ENCODE results near the gene OR13J1.

DNA sequence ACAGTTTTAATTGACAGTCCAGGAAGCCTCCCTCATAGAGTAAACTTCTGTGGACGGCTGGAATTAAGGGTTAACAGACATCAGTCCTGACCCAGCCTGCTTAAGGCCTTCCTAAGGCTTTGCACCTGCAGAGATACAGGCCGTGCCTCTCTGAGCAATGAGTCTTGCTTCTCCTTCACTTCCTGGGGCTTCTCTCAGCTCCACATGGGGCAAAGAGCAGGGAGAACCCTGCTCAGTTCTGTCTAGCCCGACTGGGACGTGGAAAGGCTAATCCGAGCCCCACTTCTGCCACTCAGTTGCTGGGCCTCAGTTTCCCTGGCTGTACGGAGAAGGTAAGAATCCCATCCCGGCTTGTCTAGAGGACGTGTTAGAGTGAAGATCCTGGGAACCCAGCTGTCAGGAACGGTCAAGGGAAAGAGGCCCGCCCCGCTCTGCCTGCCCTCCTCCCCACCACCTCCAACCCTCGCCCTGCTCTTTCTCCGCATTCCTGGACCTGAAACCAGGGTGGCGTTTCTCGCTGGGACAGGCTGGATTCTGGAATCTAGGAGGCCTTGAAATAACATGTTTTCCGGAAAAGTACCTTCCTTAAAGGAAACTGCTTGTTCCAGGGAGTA is 45.6 kb upstream of the OR13J1 start:
- TF ChIP-seq, protein P1, sequence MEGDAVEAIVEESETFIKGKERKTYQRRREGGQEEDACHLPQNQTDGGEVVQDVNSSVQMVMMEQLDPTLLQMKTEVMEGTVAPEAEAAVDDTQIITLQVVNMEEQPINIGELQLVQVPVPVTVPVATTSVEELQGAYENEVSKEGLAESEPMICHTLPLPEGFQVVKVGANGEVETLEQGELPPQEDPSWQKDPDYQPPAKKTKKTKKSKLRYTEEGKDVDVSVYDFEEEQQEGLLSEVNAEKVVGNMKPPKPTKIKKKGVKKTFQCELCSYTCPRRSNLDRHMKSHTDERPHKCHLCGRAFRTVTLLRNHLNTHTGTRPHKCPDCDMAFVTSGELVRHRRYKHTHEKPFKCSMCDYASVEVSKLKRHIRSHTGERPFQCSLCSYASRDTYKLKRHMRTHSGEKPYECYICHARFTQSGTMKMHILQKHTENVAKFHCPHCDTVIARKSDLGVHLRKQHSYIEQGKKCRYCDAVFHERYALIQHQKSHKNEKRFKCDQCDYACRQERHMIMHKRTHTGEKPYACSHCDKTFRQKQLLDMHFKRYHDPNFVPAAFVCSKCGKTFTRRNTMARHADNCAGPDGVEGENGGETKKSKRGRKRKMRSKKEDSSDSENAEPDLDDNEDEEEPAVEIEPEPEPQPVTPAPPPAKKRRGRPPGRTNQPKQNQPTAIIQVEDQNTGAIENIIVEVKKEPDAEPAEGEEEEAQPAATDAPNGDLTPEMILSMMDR (conservative IDR thresholded peaks at IDR 0.05; ENCODE audit: low read depth in 2 of 2), result no peak
- TF ChIP-seq POLR2AphosphoS5 (IDR thresholded peaks at IDR 0.05; ENCODE audit: low read depth) (no peak), EZH2 (IDR thresholded peaks at IDR 0.05; ENCODE audit: low read depth, unreplicated experiment) (no peak), EZH2phosphoT487 (IDR thresholded peaks at IDR 0.05; ENCODE audit: unreplicated experiment) (no peak)

All from GM23338 (cell line).